HG02588 (cell line): ENCODE results near the gene NXPE4.

ENCODE experiments used
- ATAC-seq: cut with Tn5 transposase; IDR thresholded peaks from one replicate; pipeline ENCODE4 v1.9.1; 2021; ENCODE audit warnings: mild to moderate bottlenecking, moderate library complexity; ENCODE audit not compliant: unreplicated experiment

The NXPE4 gene

DNA sequence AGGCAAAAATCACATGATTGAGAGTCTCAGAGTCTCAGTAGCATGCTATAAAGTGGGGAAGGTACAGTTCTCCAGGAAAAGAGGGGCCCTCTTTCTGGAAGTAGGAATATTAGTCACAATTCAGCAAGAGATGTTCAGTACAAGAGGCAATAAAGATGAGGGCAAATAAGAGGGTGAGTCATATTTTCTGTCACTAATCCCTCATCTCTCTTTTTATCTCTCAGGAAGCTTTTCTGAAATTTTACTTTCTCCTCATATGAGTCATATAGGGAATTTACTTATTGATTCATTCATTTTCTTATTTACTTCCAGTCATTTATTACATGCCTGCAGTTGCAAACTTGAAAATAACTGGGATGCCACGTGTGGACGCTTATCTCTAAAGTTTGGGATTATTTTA is 32.5 kb downstream of the NXPE4 start:
- ATAC-seq: no peak

DNA sequence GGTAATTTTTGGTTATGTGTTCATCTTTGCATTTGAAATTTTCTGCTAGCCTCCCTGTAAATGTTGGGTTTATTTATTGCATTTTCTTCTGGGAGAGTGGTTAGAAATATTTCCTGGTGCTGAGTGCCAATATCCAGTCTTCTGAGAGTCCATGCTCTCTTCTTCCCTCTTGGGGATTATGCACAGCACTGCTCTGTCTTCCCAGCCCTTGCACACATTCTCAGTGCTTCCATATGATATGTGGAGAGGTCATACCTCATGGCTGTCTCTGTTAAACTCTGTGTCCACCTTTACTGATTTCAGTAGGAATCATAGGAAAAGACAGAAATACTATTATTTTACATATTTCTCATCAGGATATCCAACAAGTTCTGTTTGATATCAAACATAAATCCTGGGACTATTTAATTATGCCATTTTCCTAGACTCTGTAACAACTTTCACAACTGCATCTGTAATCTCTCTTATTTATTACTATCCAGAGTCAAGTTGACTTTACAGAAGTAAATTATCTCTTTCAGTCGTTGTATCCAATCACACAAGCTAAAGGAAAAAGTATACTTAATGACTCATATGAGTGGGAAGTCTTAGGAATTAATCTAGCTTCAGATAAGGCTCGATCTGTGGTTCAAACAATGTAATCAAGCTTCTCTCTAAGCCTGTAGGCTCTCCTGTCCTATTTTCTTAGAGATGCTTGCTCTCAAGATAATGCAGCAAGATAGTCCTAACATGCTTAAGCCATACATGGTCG is 33.2 kb downstream of the NXPE4 start:
- ATAC-seq: no peak

DNA sequence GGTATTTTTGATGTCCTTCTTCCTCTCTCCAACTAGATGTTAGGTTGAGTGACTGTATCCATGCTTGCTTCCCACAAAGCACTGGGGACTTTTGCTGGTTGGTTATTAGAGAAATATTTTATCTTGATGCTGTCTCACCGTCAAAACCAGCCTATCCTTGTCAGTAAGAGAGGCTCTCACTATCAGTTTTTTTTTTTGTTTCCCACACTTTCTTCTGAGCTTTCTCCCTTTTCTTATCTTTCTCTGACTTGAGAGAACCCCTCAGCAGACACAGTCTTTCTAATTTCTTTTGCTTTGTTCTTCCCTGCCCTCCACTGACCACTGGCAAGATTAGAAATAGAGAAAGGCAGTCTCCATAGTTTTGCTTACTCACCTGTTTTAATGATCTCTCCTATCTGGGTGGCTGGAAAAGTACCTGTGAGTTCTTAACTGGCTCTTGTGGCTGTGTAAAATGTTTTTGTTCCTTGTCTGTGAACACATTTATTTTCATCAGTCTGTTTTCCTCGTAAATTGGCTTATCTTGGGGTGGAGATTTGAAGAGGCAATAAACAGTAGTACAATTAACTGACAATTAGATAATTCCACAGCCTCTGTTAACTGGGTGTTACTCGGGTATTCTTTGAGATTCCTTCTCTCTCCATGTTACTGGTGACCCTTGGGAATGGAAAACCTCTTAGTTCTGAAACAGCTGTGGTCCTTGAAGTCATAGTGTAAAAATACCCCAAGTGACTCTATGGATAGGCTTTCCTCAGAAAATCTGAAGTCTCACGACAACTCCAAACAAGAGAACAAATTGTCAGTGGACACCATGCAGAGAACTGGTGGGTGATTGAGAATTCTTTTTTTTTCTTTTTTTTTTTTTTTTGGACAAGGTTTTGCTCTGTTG is 35.9 kb downstream of the NXPE4 start, which contains the start of gene NXPE1:
Gene NXPE1, minus strand, starts transcription at position 457 of the 886 bp plus-strand sequence. CDS start 8,680 bp downstream, outside the sequence.
- no peak for ATAC-seq

DNA sequence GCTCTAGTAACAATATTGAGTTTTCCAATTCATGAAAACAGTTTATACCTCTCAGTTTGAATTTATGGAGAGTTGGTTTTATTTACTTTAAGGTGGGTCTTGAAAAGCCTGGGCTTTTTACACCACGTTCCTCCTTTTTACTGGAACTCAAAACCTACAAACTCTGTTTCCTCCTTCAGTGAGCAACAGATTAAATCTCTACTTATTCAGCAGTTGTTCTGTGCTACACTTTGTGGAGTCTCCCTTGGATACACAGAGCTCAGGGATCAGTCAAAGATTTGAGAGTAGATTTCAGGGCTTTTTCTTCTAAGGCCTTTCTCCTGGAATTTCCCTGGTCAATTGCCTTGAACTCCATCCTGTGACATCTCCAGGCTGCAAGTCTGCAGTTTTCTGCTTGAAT is 39.5 kb downstream of the NXPE4 start:
- ATAC-seq: no peak

DNA sequence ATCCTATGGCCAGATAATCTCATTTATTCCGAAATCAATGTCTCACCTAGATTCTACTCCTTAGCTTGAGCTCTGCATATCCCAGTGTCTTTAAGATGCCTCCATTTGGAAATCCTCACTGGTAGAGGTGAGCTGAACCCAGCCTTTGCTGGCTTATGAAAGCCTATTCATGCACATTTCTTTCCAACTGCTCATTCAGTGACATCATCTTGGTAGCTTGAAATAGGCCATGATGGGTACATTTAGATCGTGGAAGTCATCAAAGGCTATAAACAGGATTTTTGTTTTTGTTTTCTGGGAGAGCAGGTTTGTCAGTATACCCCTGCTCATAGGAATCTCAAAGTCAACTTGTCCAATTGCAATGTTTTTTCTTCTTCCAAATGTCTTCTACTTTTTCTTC is 41.9 kb downstream of the NXPE4 start:
- ATAC-seq: no peak

DNA sequence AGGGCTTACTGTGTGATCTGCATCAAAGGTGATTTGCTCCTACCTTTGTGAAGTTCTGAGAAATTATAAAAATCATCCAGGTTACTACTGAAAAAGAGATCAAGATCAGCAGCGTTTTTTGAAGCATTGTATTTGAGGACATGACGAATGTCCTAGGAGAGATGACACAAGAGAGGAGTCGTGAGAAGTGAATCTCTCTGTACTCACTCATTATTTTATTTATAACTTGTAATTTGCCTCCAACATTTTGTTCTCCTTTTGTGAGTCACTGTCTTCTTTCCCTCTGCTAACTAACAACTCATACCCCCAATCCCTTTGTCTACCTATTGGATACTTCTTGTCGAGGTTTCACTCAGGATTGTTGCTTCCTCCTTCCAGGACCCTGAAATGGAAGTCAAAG is 44.5 kb downstream of the NXPE4 start:
- no peak for ATAC-seq

DNA sequence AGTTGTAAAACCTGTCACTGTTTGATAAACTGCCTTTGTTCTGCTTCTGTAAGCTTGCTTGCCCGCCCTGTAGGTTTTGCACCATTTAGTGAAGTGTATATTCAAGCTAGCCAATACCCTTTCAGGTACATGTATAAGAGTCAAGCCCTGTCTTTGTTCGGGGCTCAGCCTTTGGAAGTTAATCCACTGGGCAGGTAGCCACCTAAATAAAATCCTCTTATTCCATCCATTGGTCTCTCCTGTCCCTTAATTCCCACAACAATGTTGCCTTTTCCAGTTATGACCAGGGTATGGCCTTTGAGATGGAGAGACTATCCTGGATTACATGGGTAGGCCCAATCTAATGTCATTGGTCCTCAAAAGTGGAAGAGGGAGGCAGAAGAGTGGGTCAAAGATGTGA is 69.9 kb downstream of the NXPE4 start:
- no peak for ATAC-seq

DNA sequence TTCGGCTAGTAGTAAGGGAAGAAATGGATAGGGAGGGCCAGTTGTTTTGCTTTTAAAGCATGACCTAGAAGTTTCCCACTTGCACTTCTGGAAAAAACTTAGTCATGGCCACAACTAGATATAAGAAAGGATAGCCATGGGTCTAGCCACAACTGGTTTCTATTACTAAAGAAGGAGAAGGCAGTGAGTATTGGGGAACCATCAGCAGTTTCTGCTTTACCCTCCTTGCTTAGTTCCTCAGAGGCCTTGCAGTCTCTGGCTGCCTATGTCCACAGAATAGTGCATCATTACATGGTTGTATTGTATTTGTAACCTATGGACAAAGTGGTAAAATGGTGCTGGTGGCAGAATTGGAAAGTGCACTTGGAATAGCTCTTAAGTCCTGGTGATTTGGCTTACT is 71.5 kb downstream of the NXPE4 start:
- no peak for ATAC-seq

DNA sequence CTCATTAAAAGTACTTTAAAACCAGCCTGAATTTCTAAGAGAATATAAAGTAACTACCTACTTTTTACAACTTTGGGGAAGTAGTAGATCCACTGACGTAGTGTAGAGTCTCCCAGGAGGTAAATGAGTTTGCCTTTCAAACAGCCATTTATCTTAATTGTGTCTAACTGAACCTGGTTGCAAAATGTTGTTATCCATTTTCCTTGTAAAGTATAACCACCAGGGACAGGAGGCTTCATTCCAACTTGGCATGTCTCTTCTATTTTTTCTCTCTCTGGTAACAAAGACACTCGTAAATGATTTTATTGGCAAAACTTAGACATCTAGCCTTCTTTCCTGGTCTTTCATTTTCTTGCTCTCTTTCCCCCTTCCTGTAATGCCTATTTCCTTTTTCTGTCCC is 72.8 kb downstream of the NXPE4 start:
- no peak for ATAC-seq
